ENCODE data around the gene RNF44.

Gene RNF44

DNA sequence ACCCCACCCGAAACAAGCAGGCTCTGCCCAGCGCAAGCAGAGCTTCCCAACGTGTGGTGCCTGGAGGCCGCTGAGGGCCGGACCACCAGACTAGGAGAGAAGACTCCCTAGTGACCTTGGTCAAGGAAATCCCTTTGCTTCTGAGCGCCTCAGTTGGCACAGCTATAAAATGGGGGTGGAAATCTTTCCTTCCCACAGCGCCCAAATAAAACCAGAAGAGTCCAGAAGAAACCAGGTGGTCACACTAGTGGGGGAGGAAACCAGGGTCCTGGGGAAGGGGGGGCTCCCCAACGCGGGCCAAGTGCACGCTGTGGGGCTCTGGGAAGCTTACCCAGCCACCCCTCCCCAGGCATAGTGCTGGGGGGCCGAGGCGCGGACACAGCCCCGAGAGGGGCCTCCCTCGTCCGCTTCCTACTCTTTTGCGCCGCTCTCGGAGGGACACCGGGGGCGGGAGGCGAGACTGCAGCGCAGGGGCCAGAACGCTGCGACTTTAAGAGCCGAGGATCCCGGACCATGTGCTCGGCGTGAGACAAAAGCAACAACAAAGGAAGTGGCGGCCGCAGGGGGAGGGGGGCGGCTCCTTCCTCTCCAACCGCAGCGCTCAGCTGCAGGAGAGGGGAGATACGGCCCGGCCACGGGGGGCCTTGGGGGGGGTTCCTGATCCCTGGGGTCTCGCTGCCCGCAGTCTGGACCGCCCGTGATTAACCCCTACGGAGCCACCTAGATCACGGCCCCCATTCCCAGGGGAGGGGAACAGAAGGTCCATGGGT is 885 bp downstream of the RNF44 start:
- Histone ChIP-seq H3K9me3 (replicated peaks; ENCODE audit: insufficient read depth, low read length) (no peaks in the 10 kb centered on the region), H2AFZ (ENCODE audit: low read length) (peak overlapping the region; percentile 67)

DNA sequence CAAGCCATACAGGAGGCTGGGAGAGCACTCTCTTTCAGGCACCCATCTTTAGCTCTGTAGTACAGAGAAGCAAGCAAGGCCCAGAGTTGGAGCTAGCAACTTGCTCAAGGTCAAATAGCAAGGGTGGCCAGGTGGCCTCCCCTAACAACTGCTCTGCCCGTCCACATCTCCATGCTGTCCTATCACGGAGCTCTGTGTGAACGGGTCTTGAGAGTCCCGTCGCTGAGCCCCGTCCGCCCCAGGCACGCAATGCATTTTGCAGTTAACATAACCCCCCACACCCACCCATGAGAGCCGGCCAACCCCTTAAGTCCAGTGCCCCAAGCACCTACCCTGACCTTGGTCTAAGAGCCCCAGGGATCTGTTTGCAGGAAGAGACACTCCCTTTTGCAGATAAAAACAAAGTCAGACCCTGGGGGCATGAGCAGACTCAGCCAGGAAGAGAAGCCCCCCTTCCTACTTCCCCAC is 1.5 kb downstream of the RNF44 start:
- no peaks in the 10 kb centered on the region for H3K9me2 ChIP-seq (replicated peaks; ENCODE audit: insufficient read depth, low read length)
- no peak for TF ChIP-seq EZH2phosphoT487 (IDR thresholded peaks at IDR 0.05; ENCODE audit: low read length)
- TF ChIP-seq, protein P1, sequence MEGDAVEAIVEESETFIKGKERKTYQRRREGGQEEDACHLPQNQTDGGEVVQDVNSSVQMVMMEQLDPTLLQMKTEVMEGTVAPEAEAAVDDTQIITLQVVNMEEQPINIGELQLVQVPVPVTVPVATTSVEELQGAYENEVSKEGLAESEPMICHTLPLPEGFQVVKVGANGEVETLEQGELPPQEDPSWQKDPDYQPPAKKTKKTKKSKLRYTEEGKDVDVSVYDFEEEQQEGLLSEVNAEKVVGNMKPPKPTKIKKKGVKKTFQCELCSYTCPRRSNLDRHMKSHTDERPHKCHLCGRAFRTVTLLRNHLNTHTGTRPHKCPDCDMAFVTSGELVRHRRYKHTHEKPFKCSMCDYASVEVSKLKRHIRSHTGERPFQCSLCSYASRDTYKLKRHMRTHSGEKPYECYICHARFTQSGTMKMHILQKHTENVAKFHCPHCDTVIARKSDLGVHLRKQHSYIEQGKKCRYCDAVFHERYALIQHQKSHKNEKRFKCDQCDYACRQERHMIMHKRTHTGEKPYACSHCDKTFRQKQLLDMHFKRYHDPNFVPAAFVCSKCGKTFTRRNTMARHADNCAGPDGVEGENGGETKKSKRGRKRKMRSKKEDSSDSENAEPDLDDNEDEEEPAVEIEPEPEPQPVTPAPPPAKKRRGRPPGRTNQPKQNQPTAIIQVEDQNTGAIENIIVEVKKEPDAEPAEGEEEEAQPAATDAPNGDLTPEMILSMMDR (IDR thresholded peaks at IDR 0.05; ENCODE audit: low read length): no peak
- TF ChIP-seq EZH2 (optimal IDR thresholded peaks at IDR 0.05; ENCODE audit: low read depth, low read length): no peak
- no peak for DNase-seq
- H3K4me2 ChIP-seq (ENCODE audit: low read depth, low read length): peak overlapping the region; percentile 98
- peak overlapping the region; percentile 97 for H3K4me3 ChIP-seq (ENCODE audit: low read length)
- H4K20me1 ChIP-seq (ENCODE audit: insufficient read depth, low read length): no peaks in the 10 kb centered on the region
- peak overlapping the region; percentile 86 for H3K9ac ChIP-seq (ENCODE audit: low read length)
- H3K79me2 ChIP-seq (ENCODE audit: low read length): peaks cover 39% of the 10 kb centered on the region
- H3K36me3 ChIP-seq (replicated peaks; ENCODE audit: insufficient read depth, low read length): no peaks in the 10 kb centered on the region
- H3K27ac ChIP-seq (ENCODE audit: low read length): no peak overlapping the region
- H3K4me1 ChIP-seq (ENCODE audit: low read length): peaks cover 8% of the 10 kb centered on the region; the same call in 1 of the 2 replicates
- no peaks in the 10 kb centered on the region for H3K9me3 ChIP-seq (replicated peaks; ENCODE audit: insufficient read depth, low read length)
- H3K27me3 ChIP-seq (replicated peaks; ENCODE audit: insufficient read depth, low read length): no peaks in the 10 kb centered on the region
- H3F3A ChIP-seq (ENCODE audit: insufficient read depth, low read length): peaks cover 5% of the 10 kb centered on the region; the same call in 1 of the 2 replicates
- peak overlapping the region; percentile 67; the same call in 1 of the 2 replicates for H2AFZ ChIP-seq (ENCODE audit: low read length)

More for the DNA sequence above, 885 bp downstream of the RNF44 start:
- H3F3A ChIP-seq (ENCODE audit: insufficient read depth, low read length): peaks cover 5% of the 10 kb centered on the region; the same call in 1 of the 2 replicates
- H3K27ac ChIP-seq (ENCODE audit: low read length): peak overlapping the region; percentile 83
- peaks cover 13% of the 10 kb centered on the region for H3K4me1 ChIP-seq (ENCODE audit: low read length)
- peaks cover 39% of the 10 kb centered on the region for H3K79me2 ChIP-seq (ENCODE audit: low read length)
- H3K9ac ChIP-seq (ENCODE audit: low read length): peak overlapping the region; percentile 86
- no peaks in the 10 kb centered on the region for H3K9me2 ChIP-seq (replicated peaks; ENCODE audit: insufficient read depth, low read length)
- peak overlapping the region; percentile 97 for H3K4me3 ChIP-seq (ENCODE audit: low read length)
- H3K4me2 ChIP-seq (ENCODE audit: low read depth, low read length): peak overlapping the region; percentile 98
- DNase-seq: peak; percentile 82
- H4K20me1 ChIP-seq (ENCODE audit: insufficient read depth, low read length): no peaks in the 10 kb centered on the region
- no peaks in the 10 kb centered on the region for H3K36me3 ChIP-seq (replicated peaks; ENCODE audit: insufficient read depth, low read length)
- H3K27me3 ChIP-seq (replicated peaks; ENCODE audit: insufficient read depth, low read length): no peaks in the 10 kb centered on the region
- TF ChIP-seq, protein P1 (IDR thresholded peaks at IDR 0.05; ENCODE audit: low read length): no peak

DNA sequence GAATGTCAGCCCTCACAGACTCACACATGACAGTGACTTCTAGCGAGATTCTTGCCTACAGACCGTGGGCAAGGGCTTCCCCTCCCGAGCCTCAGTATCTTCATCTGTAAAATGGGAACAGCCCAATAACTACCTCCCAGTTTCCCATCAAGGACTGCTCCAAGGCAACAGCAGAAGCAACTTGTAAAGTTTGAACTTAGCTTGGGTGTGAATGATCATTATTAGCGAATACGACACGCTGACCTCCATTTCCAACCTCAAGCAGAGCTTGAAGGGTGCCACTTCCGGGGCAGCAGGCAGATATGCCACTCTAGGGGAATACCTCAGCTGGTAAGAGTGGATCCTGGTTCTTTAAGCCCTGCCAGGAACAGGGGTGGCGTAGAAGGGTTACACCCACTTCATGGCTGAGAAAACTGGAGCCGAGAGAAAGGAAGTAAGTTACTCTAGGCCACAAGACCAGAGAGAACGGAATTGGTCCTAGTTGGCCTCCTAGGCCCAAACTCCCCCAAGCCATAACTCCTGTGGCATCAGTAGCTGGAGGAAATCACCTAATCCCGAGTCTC is 2.0 kb downstream of the RNF44 start:
- TF ChIP-seq, protein P1 (IDR thresholded peaks at IDR 0.05; ENCODE audit: low read length): no peak
- no peak for TF ChIP-seq EZH2 (optimal IDR thresholded peaks at IDR 0.05; ENCODE audit: low read depth, low read length)
- TF ChIP-seq EZH2phosphoT487 (IDR thresholded peaks at IDR 0.05; ENCODE audit: low read length): no peak
- peaks cover 39% of the 10 kb centered on the region for H3K79me2 ChIP-seq (ENCODE audit: low read length)

More for the DNA sequence above, 2.0 kb downstream of the RNF44 start:
- Histone ChIP-seq H3K27me3 (replicated peaks; ENCODE audit: insufficient read depth, low read length) (no peaks in the 10 kb centered on the region), H3K4me3 (ENCODE audit: low read length) (peak overlapping the region; percentile 97), H3K4me1 (ENCODE audit: low read length) (peaks cover 8% of the 10 kb centered on the region; the same call in 1 of the 2 replicates), H2AFZ (ENCODE audit: low read length) (no peak overlapping the region), H4K20me1 (ENCODE audit: insufficient read depth, low read length) (no peaks in the 10 kb centered on the region), H3K4me2 (ENCODE audit: low read depth, low read length) (peak overlapping the region; percentile 98), H3K9me2 (replicated peaks; ENCODE audit: insufficient read depth, low read length) (no peaks in the 10 kb centered on the region), H3K27ac (ENCODE audit: low read length) (no peak overlapping the region), H3K9me3 (replicated peaks; ENCODE audit: insufficient read depth, low read length) (no peaks in the 10 kb centered on the region), H3F3A (ENCODE audit: insufficient read depth, low read length) (peaks cover 5% of the 10 kb centered on the region; the same call in 1 of the 2 replicates), H3K9ac (ENCODE audit: low read length) (no peak overlapping the region), H3K36me3 (replicated peaks; ENCODE audit: insufficient read depth, low read length) (no peaks in the 10 kb centered on the region)
- DNase-seq: no peak

All from MM.1S (cell line).